Stomach (tissue), 9 donors: ENCODE results near the gene GABARAP. TPM values are rescaled to one million over a fixed set of nuclear protein-coding genes. Genes with fewer than 3 reads are reported as not detected.

Experiments
- DNase-seq, 2 donors: peaks; one replicate each; pipeline versions ENCODE4 v3.0.0 to v3.0.0-alpha.2; 2013 to 2019
- H3K27ac ChIP-seq, 5 donors: fragments of 200-600 bp in 4 of 5; sonication (generic) in 4 of 5; one replicate each; pipeline ENCODE4 v1.5.1; 2013 to 2019; ENCODE audit warnings: mild to moderate bottlenecking in 1 of 5, moderate library complexity in 1 of 5
- H3K27me3 ChIP-seq, 3 donors: fragments of 200-600 bp; sonication (generic); one replicate each; pipeline ENCODE4 v1.5.1; 2017 to 2019; ENCODE audit warnings: mixed run types in 1 of 3
- H3K36me3 ChIP-seq, 4 donors: fragments of 200-600 bp; sonication (generic); 1 replicate in 3 of 4; 2 replicates in 1 of 4; pipeline ENCODE4 v1.5.1; 2016 to 2019
- H3K4me1 ChIP-seq, 4 donors: fragments of 200-600 bp; sonication (generic); one replicate each; pipeline ENCODE4 v1.5.1; 2016 to 2019
- H3K4me3 ChIP-seq, 4 donors: fragments of 200-600 bp; sonication (generic) in 3 of 4; one replicate each; pipeline ENCODE4 v1.5.1; 2016 to 2019; ENCODE audit warnings: mild to moderate bottlenecking in 1 of 4
- H3K9me3 ChIP-seq, 4 donors: fragments of 200-600 bp; sonication (generic); one replicate each; pipeline ENCODE4 v1.5.1; 2016 to 2019
- EP300 ChIP-seq: sonication (generic); formaldehyde crosslinking; IDR thresholded peaks from one replicate; pipeline ENCODE4 v1.6.1; 2017; ENCODE audit warnings: antibody characterized with exemption
- POLR2A ChIP-seq, 4 donors: fragments of 450-650 bp; IDR thresholded peaks; one replicate each; pipeline ENCODE4 v1.6.1; 2016; ENCODE audit warnings: antibody characterized with exemption in 4 of 4, control low read depth in 2 of 4, mild to moderate bottlenecking in 1 of 4, moderate library complexity in 1 of 4
- POLR2AphosphoS5 ChIP-seq, 3 donors: sonication (generic); formaldehyde crosslinking; IDR thresholded peaks; one replicate each; pipeline ENCODE4 v1.6.1; 2016; ENCODE audit warnings: antibody characterized with exemption in 3 of 3
- WGBS, 5 donors: extraction: QIAGEN DNeasy Blood & Tissue Kit in 3 of 5; methylation state at CpG; one replicate each; pipeline versions ENCODE4 v1.1.5 to v1.1.7; 2013 to 2018; 5-methylcytosine and 5-hydroxymethylcytosine counted together
- intact Hi-C: fragments of 100-400 bp; cut with DNase I; formaldehyde crosslinking; loops from one replicate; pipeline ENCODE4 v1.15.1; 2023; ENCODE audit warnings: low total_unique reads
- polyA plus RNA-seq, 3 donors: library from polyadenylated mRNA; stranded (reverse); fragments of 200-250 nt; gene quantifications; one replicate each; pipeline ENCODE4 v1.2.3, GENCODE V29; 2013
- total RNA-seq, 5 donors: library from RNA; depleted of rRNA; stranded (reverse); fragments of >200 nt; gene quantifications; one replicate each; pipeline versions ENCODE4 v1.1.0 to v1.2.3, GENCODE V29; 2014 to 2016
- TF ChIP-seq, protein P1 (sequence below), 7 experiments: fragments of 450-650 bp in 4 of 7; fragments of 200-600 bp in 3 of 7; sonication (generic) in 3 of 7; IDR thresholded peaks; one replicate each; pipeline ENCODE4 v1.5.1; 2016 to 2019; ENCODE audit warnings: antibody characterized with exemption in 7 of 7, control low read depth in 2 of 7, mild to moderate bottlenecking in 1 of 7
- donor health status: healthy with polysubstance abuse.
- donor health status: Bipolar disorder and iron deficiency.
- donor health status: healthy.

The GABARAP gene
- total and polyA plus RNA-seq, 8 donors: 111 to 1,252 (median 404) TPM

DNA sequence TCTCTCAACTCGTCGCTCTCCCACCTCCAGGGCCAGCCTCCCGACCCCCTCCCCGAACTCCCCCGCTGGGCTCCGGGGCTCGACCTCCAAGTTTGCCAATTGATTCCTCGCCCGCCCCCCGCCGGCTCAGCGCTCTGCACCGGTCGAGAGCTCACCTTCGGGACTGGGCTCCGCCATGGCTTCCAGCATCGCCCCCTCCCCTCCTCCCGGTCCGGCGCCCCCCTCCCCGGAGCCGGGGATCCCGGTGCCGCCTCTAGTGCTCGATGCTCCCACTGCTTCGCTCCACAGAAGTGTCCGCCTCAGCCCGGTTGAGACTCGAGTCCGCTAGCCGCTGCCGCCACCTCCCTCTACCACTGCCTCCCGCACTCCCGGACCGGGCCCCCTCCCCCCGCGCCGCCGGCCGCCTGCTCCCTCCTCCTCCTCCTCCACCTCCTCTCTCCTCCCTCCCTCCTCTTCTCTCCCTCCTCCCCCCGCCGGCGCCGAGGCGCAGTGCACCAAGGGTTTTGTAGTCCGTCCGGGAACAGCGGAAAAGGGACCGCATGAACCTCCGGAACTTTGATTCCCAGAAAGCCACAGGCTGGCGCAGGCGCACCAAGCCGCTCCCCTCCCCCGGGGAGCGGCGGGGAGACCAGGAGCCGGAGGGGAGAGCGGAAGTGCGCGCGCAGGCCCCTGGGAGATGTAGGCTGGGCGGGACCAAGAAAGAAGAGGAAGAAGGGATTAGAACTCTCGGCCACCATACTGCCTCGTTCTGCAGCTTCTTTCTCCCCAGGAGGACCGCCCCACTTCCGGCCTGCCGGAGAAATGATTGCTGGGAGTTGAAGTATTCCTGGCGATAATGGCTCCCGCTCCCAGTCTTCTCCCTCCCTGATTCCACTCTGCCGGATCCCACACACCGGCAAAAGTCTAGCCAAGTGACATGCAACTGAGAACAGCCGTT lies 2.9 kb downstream of the GABARAP start, which contains the start of gene PHF23:
PHF23 (minus strand) TSS at position 367 of the 937 bp plus-strand sequence; CDS start at position 189, 178 bp downstream.
- Histone ChIP-seq H3K4me1 (peaks cover 39 to 65% (median 57%) of the 10 kb centered on the region in 4 donors), H3K27me3 (no peaks in the 10 kb centered on the region), H3K27ac (peak within 1 kb of the TSS; percentile 88 to 99 (median 97)), H3K4me3 (peak within 1 kb of the TSS; percentile 97 to 100 (median 98)), H3K36me3 (peaks cover 24 to 43% (median 39%) of the 10 kb centered on the region in 4 donors), H3K9me3 (no peaks in the 10 kb centered on the region)
- TF ChIP-seq EP300 (no peak), POLR2AphosphoS5 (IDR thresholded peaks at IDR 0.05) (peak; percentile 61 to 96 (median 81)), POLR2A (IDR thresholded peaks at IDR 0.05) (no peak)
- TF ChIP-seq, protein P1, sequence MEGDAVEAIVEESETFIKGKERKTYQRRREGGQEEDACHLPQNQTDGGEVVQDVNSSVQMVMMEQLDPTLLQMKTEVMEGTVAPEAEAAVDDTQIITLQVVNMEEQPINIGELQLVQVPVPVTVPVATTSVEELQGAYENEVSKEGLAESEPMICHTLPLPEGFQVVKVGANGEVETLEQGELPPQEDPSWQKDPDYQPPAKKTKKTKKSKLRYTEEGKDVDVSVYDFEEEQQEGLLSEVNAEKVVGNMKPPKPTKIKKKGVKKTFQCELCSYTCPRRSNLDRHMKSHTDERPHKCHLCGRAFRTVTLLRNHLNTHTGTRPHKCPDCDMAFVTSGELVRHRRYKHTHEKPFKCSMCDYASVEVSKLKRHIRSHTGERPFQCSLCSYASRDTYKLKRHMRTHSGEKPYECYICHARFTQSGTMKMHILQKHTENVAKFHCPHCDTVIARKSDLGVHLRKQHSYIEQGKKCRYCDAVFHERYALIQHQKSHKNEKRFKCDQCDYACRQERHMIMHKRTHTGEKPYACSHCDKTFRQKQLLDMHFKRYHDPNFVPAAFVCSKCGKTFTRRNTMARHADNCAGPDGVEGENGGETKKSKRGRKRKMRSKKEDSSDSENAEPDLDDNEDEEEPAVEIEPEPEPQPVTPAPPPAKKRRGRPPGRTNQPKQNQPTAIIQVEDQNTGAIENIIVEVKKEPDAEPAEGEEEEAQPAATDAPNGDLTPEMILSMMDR (IDR thresholded peaks at IDR 0.05): peak in 2 of 7 experiments; percentile 40 to 52
- DNase-seq: peak; percentile 99 to 100
- 0 to 1% (median 0%) methylated on average over 56 to 72 of the region's 72 CpGs for WGBS, 5 donors
- intact Hi-C loops: no loop called here

DNA sequence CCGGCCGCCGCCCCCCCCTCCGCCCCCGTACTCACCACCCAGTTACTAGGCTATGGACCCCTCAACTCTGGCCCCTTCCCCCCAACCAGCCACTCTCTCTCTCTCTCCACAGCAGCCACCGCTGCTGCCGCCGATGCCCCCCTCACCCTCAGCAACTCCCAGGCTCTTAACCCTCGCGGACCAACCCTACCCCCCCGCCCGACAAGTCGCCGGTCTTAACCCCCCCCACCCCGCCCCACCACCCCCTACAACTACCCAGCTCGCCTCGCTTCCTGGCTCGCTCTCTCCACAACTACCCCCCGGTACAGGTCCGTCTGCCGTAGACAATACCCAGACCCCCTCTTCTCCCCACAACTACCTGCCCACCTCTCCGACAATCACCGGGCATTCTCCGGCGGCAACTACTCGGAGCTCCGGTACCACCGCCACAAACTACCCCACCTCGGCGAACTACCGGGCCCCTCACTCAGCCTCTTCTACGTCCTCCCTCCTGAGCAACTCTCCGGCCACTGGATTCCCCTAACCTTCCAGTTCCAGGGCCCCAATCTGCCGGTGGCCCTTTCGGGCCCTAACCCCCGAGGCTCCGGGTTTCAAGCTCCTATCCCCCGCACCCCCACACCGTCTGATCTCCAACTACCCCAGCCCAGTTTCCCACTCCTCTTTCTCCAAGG lies 3.7 kb downstream of the GABARAP start:
- 0 to 2% (median 1%) methylated on average over 26 to 39 of the region's 39 CpGs for WGBS, 5 donors
- peak overlapping the region; percentile 88 to 99 (median 96) for H3K27ac ChIP-seq
- peaks cover 23 to 35% (median 31%) of the 10 kb centered on the region in 4 donors for H3K36me3 ChIP-seq
- TF ChIP-seq POLR2AphosphoS5 (IDR thresholded peaks at IDR 0.05) (no peak), EP300 (no peak), POLR2A (IDR thresholded peaks at IDR 0.05) (no peak)
- TF ChIP-seq, protein P1 (IDR thresholded peaks at IDR 0.05): no peak
- peaks cover 38 to 61% (median 56%) of the 10 kb centered on the region in 4 donors for H3K4me1 ChIP-seq
- DNase-seq: peak in 1 of 2 donors; percentile 75
- no peaks in the 10 kb centered on the region for H3K9me3 ChIP-seq
- intact Hi-C loops: no loop called here
- no peaks in the 10 kb centered on the region for H3K27me3 ChIP-seq
- H3K4me3 ChIP-seq: peak overlapping the region; percentile 97 to 100 (median 98)

DNA sequence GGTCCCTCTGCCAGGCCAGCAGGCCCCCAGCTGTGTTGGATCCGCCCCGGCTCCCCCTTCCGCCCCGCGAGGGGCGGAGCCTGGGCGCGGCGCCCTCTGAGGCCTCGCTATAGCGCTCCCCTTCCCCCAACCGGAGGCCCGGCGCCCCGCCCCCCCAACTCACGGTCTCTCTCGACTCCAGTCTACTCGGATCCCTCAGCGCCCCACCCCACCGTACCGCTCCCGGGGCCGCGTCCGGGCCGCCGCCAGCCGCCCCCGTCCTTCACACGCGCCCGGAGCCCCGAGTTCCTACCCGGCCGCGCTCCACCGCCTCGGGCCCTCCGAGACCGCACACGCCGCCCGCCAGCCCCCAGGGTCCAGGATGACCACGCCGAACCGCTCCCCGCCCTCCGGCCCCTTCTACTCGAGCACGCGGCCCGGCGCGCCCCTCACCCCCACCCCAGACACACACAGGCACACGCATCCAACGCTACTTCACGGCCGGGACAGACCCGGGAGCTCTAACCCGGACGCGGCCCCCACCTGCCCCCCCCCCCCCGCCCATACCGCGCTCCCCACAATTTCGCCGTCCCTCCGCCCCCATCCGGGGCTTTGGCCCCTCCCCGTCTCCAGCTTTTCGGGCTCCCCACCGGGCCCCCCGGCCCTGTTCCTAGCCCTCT lies 4.4 kb downstream of the GABARAP start:
- Histone ChIP-seq H3K4me1 (peaks cover 41 to 63% (median 58%) of the 10 kb centered on the region in 4 donors), H3K27ac (peak overlapping the region; percentile 88 to 99 (median 96)), H3K36me3 (peaks cover 23 to 34% (median 31%) of the 10 kb centered on the region in 4 donors), H3K27me3 (no peaks in the 10 kb centered on the region), H3K4me3 (peak overlapping the region; percentile 97 to 100 (median 98)), H3K9me3 (no peaks in the 10 kb centered on the region)
- 0 to 1% (median 1%) methylated on average over 11 to 70 of the region's 73 CpGs for WGBS, 5 donors
- intact Hi-C loops: no loop called here
- DNase-seq: peak; percentile 85 to 93
- TF ChIP-seq POLR2A (IDR thresholded peaks at IDR 0.05): no peak
- TF ChIP-seq, protein P1 (IDR thresholded peaks at IDR 0.05): no peak
- peak in 1 of 3 donors; percentile 3 for TF ChIP-seq POLR2AphosphoS5 (IDR thresholded peaks at IDR 0.05)
- TF ChIP-seq EP300: no peak
